ENCODE results near the gene TSC22D3.

TSC22D3 gene

DNA sequence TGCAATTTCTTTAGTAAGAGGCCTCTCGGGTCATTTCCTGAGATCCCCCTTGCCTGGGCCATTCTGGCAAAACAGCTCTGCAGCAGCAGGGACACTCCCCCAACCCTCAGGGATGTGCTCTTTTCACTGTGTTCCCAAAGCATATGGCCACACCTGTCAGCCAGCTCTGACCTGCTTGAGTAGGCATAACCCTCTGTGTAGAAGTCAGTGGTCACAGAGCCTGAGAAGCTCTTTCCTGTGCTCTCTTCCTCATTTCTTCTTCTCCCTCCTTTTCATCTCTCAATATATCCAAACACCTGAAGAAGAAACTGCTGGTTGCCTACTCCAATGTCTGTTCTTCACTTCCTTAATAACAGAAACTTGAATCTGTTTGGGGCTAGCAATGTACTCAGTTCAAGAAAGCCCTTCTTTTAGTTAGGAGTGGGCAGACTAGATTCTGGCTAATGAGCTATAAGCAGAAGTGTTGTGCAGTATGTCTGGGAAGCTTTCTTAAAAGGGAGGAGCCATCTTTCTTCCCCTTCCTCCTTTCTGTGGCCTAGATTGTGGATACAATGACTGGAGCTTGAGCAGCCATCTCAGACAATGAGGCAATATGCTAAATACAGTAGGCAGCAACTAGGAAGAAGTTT lies 74.0 kb downstream of the TSC22D3 start:
- no peaks in the 10 kb centered on the region for H3K9me2 ChIP-seq (replicated peaks; ENCODE audit: insufficient read depth, low read length)
- no peaks in the 10 kb centered on the region for H3K36me3 ChIP-seq (ENCODE audit: low read length)
- no peaks in the 10 kb centered on the region for H4K20me1 ChIP-seq (ENCODE audit: low read depth, low read length)
- H3K27me3 ChIP-seq (ENCODE audit: low read length) = no peaks in the 10 kb centered on the region
- H3K79me2 ChIP-seq (ENCODE audit: insufficient read depth, low read length) = no peaks in the 10 kb centered on the region
- no peak overlapping the region for H3K4me3 ChIP-seq (ENCODE audit: insufficient read depth, low read length, poor library complexity, severe bottlenecking)
- no peak for TF ChIP-seq EZH2phosphoT487 (conservative IDR thresholded peaks at IDR 0.05; ENCODE audit: low read length)
- TF ChIP-seq, protein P1, sequence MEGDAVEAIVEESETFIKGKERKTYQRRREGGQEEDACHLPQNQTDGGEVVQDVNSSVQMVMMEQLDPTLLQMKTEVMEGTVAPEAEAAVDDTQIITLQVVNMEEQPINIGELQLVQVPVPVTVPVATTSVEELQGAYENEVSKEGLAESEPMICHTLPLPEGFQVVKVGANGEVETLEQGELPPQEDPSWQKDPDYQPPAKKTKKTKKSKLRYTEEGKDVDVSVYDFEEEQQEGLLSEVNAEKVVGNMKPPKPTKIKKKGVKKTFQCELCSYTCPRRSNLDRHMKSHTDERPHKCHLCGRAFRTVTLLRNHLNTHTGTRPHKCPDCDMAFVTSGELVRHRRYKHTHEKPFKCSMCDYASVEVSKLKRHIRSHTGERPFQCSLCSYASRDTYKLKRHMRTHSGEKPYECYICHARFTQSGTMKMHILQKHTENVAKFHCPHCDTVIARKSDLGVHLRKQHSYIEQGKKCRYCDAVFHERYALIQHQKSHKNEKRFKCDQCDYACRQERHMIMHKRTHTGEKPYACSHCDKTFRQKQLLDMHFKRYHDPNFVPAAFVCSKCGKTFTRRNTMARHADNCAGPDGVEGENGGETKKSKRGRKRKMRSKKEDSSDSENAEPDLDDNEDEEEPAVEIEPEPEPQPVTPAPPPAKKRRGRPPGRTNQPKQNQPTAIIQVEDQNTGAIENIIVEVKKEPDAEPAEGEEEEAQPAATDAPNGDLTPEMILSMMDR (IDR thresholded peaks at IDR 0.05; ENCODE audit: insufficient read depth, low read length, poor library complexity, severe bottlenecking) = no peak
- no peak overlapping the region for H2AFZ ChIP-seq (ENCODE audit: low read depth, low read length, severe bottlenecking)
- H3K27ac ChIP-seq (ENCODE audit: low read depth, low read length) = no peak overlapping the region
- H3K9ac ChIP-seq (ENCODE audit: low read length) = no peak overlapping the region
- H3K9me3 ChIP-seq (ENCODE audit: insufficient read depth, low read length) = no peaks in the 10 kb centered on the region
- no peak overlapping the region for H3K4me2 ChIP-seq (ENCODE audit: low read depth, low read length, poor library complexity, severe bottlenecking)
- H3F3A ChIP-seq (ENCODE audit: insufficient read depth) = no peaks in the 10 kb centered on the region

DNA sequence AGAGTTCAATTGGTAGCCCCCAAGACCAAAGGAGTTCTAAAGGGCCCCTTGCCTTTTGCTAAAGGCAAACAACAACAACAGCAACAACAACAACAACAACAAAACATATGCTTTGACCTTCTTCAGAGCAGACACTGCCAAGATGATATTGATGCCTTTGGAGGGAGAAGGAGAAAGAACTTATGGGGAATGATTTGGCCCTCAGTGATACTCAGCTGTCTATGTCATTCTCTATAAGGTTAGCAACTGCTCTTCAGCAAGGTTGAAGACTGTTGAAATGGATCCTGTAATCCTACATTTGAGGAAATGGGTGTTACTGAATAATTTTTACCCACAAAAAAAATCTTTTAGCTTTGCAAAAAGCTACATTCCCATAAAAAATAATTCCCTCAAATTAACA lies 74.8 kb downstream of the TSC22D3 start:
- Histone ChIP-seq H3F3A (ENCODE audit: insufficient read depth) (no peaks in the 10 kb centered on the region), H3K79me2 (ENCODE audit: insufficient read depth, low read length) (no peaks in the 10 kb centered on the region), H2AFZ (ENCODE audit: low read depth, low read length, severe bottlenecking) (no peak overlapping the region), H3K27ac (ENCODE audit: low read depth, low read length) (no peak overlapping the region), H3K4me3 (ENCODE audit: insufficient read depth, low read length, poor library complexity, severe bottlenecking) (no peak overlapping the region), H3K36me3 (ENCODE audit: low read length) (no peaks in the 10 kb centered on the region), H3K9ac (ENCODE audit: low read length) (no peak overlapping the region), H3K9me3 (ENCODE audit: insufficient read depth, low read length) (no peaks in the 10 kb centered on the region), H3K4me2 (ENCODE audit: low read depth, low read length, poor library complexity, severe bottlenecking) (no peak overlapping the region), H3K27me3 (ENCODE audit: low read length) (no peaks in the 10 kb centered on the region), H4K20me1 (ENCODE audit: low read depth, low read length) (no peaks in the 10 kb centered on the region), H3K9me2 (replicated peaks; ENCODE audit: insufficient read depth, low read length) (no peaks in the 10 kb centered on the region)
- TF ChIP-seq EZH2phosphoT487 (conservative IDR thresholded peaks at IDR 0.05; ENCODE audit: low read length) = no peak
- TF ChIP-seq, protein P1 (IDR thresholded peaks at IDR 0.05; ENCODE audit: insufficient read depth, low read length, poor library complexity, severe bottlenecking) = no peak

DNA sequence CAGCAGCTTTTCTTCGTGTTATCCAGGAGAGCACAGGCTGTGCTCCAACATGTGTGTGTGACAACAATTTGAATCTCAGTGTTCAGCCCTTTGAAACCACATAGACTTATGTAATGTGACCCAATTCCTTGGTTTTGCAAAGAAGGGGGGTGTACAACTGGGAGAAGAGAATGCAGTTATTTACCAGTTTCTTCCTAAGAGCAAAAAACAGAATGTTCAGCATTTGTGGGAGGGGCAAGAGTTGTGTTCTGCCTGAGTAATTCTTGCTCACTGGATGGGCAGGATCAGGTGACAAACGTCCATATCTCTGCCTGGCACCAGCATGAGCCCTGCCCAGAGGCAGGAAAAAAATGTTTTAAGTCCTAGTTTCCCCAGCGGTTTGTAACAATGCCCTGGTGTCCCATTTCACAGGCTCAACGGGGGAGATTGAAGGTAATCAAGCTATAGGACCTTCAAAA lies 75.2 kb downstream of the TSC22D3 start:
- no peaks in the 10 kb centered on the region for H3K36me3 ChIP-seq (ENCODE audit: low read length)
- H3K9me2 ChIP-seq (replicated peaks; ENCODE audit: insufficient read depth, low read length) = no peaks in the 10 kb centered on the region
- no peak overlapping the region for H3K9ac ChIP-seq (ENCODE audit: low read length)
- H3K27me3 ChIP-seq (ENCODE audit: low read length) = no peaks in the 10 kb centered on the region
- no peak overlapping the region for H3K27ac ChIP-seq (ENCODE audit: low read depth, low read length)
- no peak overlapping the region for H3K4me3 ChIP-seq (ENCODE audit: insufficient read depth, low read length, poor library complexity, severe bottlenecking)
- no peaks in the 10 kb centered on the region for H3K79me2 ChIP-seq (ENCODE audit: insufficient read depth, low read length)
- no peak overlapping the region for H3K4me2 ChIP-seq (ENCODE audit: low read depth, low read length, poor library complexity, severe bottlenecking)
- TF ChIP-seq, protein P1 (IDR thresholded peaks at IDR 0.05; ENCODE audit: insufficient read depth, low read length, poor library complexity, severe bottlenecking) = no peak
- no peak for TF ChIP-seq EZH2phosphoT487 (conservative IDR thresholded peaks at IDR 0.05; ENCODE audit: low read length)
- no peaks in the 10 kb centered on the region for H3F3A ChIP-seq (ENCODE audit: insufficient read depth)
- no peaks in the 10 kb centered on the region for H3K9me3 ChIP-seq (ENCODE audit: insufficient read depth, low read length)
- no peak overlapping the region for H2AFZ ChIP-seq (ENCODE audit: low read depth, low read length, severe bottlenecking)
- no peaks in the 10 kb centered on the region for H4K20me1 ChIP-seq (ENCODE audit: low read depth, low read length)

All from SU-DHL-6 (cell line).